Fibroblast of lung (primary cell): ENCODE results near the gene TDRD9. TPM values are rescaled to one million over a fixed set of nuclear protein-coding genes. Genes with fewer than 3 reads are reported as not detected.

ENCODE experiments used
- DNase-seq, 2 donors: peaks; one replicate each; pipeline versions ENCODE4 v3.0.0 to v3.0.0-alpha.2; 2010; ENCODE audit warnings: low read depth in 2 of 2
- H2AFZ ChIP-seq: 2 replicates; pipeline ENCODE4 v1.5.1; 2012; ENCODE audit warnings: low read length, control low read depth, inconsistent platforms
- H3K27ac ChIP-seq: 2 replicates; pipeline ENCODE4 v1.5.1; 2011; ENCODE audit warnings: low read length, control low read depth; ENCODE audit not compliant: insufficient read depth
- H3K27me3 ChIP-seq: 2 replicates; pipeline ENCODE4 v1.5.1; 2011; ENCODE audit warnings: mild to moderate bottlenecking, low read length; ENCODE audit not compliant: control insufficient read depth, insufficient read depth
- H3K36me3 ChIP-seq: 2 replicates; pipeline ENCODE4 v1.5.1; 2011; ENCODE audit warnings: low read length; ENCODE audit not compliant: control insufficient read depth, insufficient read depth
- H3K4me1 ChIP-seq: 2 replicates; pipeline ENCODE4 v1.5.1; 2011; ENCODE audit warnings: low read length; ENCODE audit not compliant: control insufficient read depth, insufficient read depth; ENCODE audit errors: extremely low read depth
- H3K4me2 ChIP-seq: 2 replicates; pipeline ENCODE4 v1.5.1; 2011; ENCODE audit warnings: low read length, control low read depth; ENCODE audit not compliant: insufficient read depth; ENCODE audit errors: extremely low read depth
- H3K4me3 ChIP-seq, 4 experiments: fragments of 200-600 bp in 1 of 4; sonication (generic) in 1 of 4; replicated peaks in 1 of 4; 2 replicates each; pipeline ENCODE4 v1.5.1; 2011 to 2016; ENCODE audit warnings: low read length in 4 of 4, low read depth in 3 of 4, mild to moderate bottlenecking in 3 of 4, control low read depth in 2 of 4, inconsistent platforms in 1 of 4, mixed read lengths in 1 of 4; ENCODE audit not compliant: insufficient read depth in 1 of 4; ENCODE audit errors: control extremely low read depth in 1 of 4
- H3K79me2 ChIP-seq: 2 replicates; pipeline ENCODE4 v1.5.1; 2012; ENCODE audit warnings: mild to moderate bottlenecking, low read length, inconsistent platforms; ENCODE audit not compliant: control insufficient read depth, insufficient read depth
- H3K9ac ChIP-seq: 2 replicates; pipeline ENCODE4 v1.5.1; 2011; ENCODE audit warnings: mild to moderate bottlenecking, low read length, control low read depth; ENCODE audit not compliant: insufficient read depth
- H3K9me3 ChIP-seq: 2 replicates; pipeline ENCODE4 v1.5.1; 2012; ENCODE audit warnings: low read depth, low read length; ENCODE audit not compliant: control insufficient read depth, insufficient read depth
- H4K20me1 ChIP-seq: 2 replicates; pipeline ENCODE4 v1.5.1; 2011; ENCODE audit warnings: low read length; ENCODE audit not compliant: control insufficient read depth, insufficient read depth; ENCODE audit errors: extremely low read depth
- EZH2 ChIP-seq: IDR thresholded peaks from 2 replicates; pipeline ENCODE4 v1.5.1; 2012; ENCODE audit warnings: low read length, control low read depth, mild to moderate bottlenecking; ENCODE audit errors: missing control alignments
- polyA plus RNA-seq, 2 donors: library from polyadenylated mRNA; depleted of rRNA in 1 of 2; stranded (reverse) in 1 of 2; unstranded in 1 of 2; fragments of >200 nt; gene quantifications; 2 replicates each; pipeline ENCODE4 v1.2.1, GENCODE V29; 2011 to 2012; ENCODE audit warnings: missing spikeins in 1 of 2
- total RNA-seq: library from RNA; depleted of rRNA; stranded (reverse); fragments of >200 nt; gene quantifications from 2 replicates; pipeline ENCODE4 v1.2.1, GENCODE V29; 2014
- TF ChIP-seq, protein P1 (sequence below), 2 donors: IDR thresholded peaks in 1 of 2; conservative IDR thresholded peaks in 1 of 2; 1 replicate in 1 of 2; 2 replicates in 1 of 2; pipeline ENCODE4 v1.5.1; 2011 to 2012; ENCODE audit warnings: low read length in 2 of 2, control low read depth in 1 of 2, inconsistent platforms in 1 of 2, low read depth in 1 of 2, mild to moderate bottlenecking in 1 of 2

Gene TDRD9
- total and polyA plus RNA-seq, 2 donors (not counting 1 experiment from before 2014, with no cell fraction given): 0.28 to 0.50 TPM

DNA sequence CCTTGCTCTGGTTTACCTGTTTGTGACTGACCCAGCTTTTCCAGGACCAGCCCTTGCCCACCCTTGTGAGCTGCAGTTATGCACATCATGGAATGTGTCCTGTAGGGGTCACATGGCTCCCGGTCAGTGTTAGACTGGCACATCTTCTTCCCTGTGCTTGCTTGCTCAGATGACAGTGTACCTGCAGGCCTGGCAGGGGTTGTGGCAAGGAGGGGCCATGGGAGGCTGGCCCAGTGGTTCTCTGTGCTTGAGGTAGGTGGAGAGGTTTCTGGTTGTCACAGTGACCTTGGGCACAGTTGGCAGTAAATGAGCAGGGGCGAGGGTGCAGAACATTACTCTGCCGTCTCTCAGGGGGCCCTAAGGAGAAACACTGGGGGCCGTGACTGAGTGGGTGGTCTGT is 41.7 kb downstream of the TDRD9 start:
- Histone ChIP-seq H3K27me3 (no peaks in the 10 kb centered on the region), H2AFZ (no peak overlapping the region), H3K27ac (no peak overlapping the region), H3K9me3 (no peaks in the 10 kb centered on the region), H3K4me3 (no peak overlapping the region), H3K36me3 (no peaks in the 10 kb centered on the region), H3K4me2 (no peak overlapping the region), H3K79me2 (no peaks in the 10 kb centered on the region), H3K4me1 (no peaks in the 10 kb centered on the region), H3K9ac (no peak overlapping the region), H4K20me1 (no peaks in the 10 kb centered on the region)
- TF ChIP-seq, protein P1, sequence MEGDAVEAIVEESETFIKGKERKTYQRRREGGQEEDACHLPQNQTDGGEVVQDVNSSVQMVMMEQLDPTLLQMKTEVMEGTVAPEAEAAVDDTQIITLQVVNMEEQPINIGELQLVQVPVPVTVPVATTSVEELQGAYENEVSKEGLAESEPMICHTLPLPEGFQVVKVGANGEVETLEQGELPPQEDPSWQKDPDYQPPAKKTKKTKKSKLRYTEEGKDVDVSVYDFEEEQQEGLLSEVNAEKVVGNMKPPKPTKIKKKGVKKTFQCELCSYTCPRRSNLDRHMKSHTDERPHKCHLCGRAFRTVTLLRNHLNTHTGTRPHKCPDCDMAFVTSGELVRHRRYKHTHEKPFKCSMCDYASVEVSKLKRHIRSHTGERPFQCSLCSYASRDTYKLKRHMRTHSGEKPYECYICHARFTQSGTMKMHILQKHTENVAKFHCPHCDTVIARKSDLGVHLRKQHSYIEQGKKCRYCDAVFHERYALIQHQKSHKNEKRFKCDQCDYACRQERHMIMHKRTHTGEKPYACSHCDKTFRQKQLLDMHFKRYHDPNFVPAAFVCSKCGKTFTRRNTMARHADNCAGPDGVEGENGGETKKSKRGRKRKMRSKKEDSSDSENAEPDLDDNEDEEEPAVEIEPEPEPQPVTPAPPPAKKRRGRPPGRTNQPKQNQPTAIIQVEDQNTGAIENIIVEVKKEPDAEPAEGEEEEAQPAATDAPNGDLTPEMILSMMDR (conservative IDR thresholded peaks at IDR 0.05 in 1 of 2, IDR thresholded peaks at IDR 0.05 in 1 of 2; ENCODE audit: low read depth in 1 of 2, low read length in 2 of 2): no peak
- TF ChIP-seq EZH2: no peak
- DNase-seq: no peak

DNA sequence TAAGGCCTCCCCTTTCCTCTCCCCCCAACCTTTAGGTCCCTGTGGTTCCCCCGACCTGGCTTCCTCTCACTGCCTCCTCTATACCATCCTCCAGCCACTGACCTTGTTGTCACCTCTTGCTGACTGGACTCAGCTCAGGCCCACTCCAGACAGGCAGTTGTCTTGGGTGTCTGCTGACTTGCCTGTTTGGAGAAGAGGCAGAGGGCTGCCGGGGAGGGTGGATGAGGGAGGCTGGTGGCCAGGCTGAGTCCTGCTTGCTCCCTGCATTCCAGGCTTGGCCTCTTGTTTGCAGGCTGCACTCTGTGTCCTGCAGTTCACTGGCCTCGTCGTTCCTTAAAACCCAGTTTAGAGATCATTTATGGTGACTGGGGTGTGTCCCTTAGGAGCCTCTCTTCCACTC is 45.1 kb downstream of the TDRD9 start:
- H3K4me3 ChIP-seq: no peak overlapping the region
- no peaks in the 10 kb centered on the region for H3K9me3 ChIP-seq
- TF ChIP-seq EZH2: no peak
- TF ChIP-seq, protein P1 (conservative IDR thresholded peaks at IDR 0.05 in 1 of 2, IDR thresholded peaks at IDR 0.05 in 1 of 2; ENCODE audit: low read depth in 1 of 2, low read length in 2 of 2): no peak
- H3K9ac ChIP-seq: no peak overlapping the region
- H2AFZ ChIP-seq: no peak overlapping the region
- no peak overlapping the region for H3K27ac ChIP-seq
- H3K36me3 ChIP-seq: no peaks in the 10 kb centered on the region
- no peaks in the 10 kb centered on the region for H3K27me3 ChIP-seq
- no peak for DNase-seq
- H3K4me2 ChIP-seq: no peak overlapping the region
- H3K79me2 ChIP-seq: no peaks in the 10 kb centered on the region
- no peaks in the 10 kb centered on the region for H4K20me1 ChIP-seq
- H3K4me1 ChIP-seq: no peaks in the 10 kb centered on the region

DNA sequence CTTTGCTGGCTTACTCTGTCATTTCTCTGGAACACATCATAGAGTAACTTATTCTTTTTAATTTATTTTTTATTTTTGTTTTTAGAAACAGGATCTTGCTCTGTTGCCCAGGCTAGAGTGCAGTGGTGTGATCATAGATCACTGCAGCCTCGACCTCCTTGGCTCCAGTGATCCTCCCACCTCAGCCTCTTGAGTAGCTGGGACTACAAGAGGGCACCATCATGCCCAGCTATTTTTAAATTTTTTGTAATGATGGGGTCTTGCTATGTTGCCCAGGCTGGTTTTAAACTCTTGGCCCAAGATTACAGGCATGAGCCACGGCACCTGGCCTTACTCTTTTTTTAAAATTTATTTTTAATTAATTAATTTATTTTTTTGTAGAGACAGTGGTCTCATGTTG is 46.3 kb downstream of the TDRD9 start:
- Histone ChIP-seq H4K20me1 (no peaks in the 10 kb centered on the region), H3K9ac (no peak overlapping the region), H3K27me3 (no peaks in the 10 kb centered on the region), H3K36me3 (no peaks in the 10 kb centered on the region), H3K4me3 (no peak overlapping the region), H2AFZ (no peak overlapping the region), H3K79me2 (no peaks in the 10 kb centered on the region), H3K4me2 (no peak overlapping the region), H3K9me3 (no peaks in the 10 kb centered on the region), H3K27ac (no peak overlapping the region), H3K4me1 (no peaks in the 10 kb centered on the region)
- TF ChIP-seq EZH2: no peak
- TF ChIP-seq, protein P1 (conservative IDR thresholded peaks at IDR 0.05 in 1 of 2, IDR thresholded peaks at IDR 0.05 in 1 of 2; ENCODE audit: low read depth in 1 of 2, low read length in 2 of 2): no peak
- no peak for DNase-seq
